Esophagus squamous epithelium (tissue), 4 donors: ENCODE results near the gene SGO1.

Experiments used
- POLR2A ChIP-seq, 4 donors: fragments of 450-650 bp; IDR thresholded peaks; one replicate each; pipeline ENCODE4 v1.6.1; 2017; ENCODE audit warnings: antibody characterized with exemption in 4 of 4, mild to moderate bottlenecking in 4 of 4, moderate library complexity in 3 of 4
- TF ChIP-seq, protein P1 (sequence below), 6 experiments: fragments of 450-650 bp in 4 of 6; fragments of 200-600 bp in 2 of 6; sonication (generic) in 2 of 6; IDR thresholded peaks; one replicate each; pipeline ENCODE4 v1.5.1; 2016 to 2019; ENCODE audit warnings: antibody characterized with exemption in 6 of 6, mild to moderate bottlenecking in 4 of 6, moderate library complexity in 4 of 6

DNA sequence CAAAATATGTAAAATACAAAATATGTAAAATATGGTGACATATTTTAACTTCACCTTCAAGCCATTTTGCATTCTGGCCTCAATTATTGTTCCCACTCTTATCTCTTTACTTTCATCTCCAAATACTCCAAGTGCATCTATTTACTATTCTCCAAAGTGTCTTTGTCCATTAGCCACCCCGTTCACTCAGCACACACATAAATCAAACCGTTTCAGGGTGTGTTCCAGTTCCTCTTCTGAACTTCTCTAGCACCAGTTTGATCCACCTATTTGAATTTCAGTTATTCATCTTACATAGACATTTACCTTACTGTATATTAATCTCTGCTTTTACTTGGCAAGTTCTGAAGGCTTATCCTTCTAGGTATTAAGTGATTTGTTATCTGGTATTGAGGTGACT lies 45.1 kb downstream of the SGO1 start:
- TF ChIP-seq POLR2A (IDR thresholded peaks at IDR 0.05), result no peak
- TF ChIP-seq, protein P1, sequence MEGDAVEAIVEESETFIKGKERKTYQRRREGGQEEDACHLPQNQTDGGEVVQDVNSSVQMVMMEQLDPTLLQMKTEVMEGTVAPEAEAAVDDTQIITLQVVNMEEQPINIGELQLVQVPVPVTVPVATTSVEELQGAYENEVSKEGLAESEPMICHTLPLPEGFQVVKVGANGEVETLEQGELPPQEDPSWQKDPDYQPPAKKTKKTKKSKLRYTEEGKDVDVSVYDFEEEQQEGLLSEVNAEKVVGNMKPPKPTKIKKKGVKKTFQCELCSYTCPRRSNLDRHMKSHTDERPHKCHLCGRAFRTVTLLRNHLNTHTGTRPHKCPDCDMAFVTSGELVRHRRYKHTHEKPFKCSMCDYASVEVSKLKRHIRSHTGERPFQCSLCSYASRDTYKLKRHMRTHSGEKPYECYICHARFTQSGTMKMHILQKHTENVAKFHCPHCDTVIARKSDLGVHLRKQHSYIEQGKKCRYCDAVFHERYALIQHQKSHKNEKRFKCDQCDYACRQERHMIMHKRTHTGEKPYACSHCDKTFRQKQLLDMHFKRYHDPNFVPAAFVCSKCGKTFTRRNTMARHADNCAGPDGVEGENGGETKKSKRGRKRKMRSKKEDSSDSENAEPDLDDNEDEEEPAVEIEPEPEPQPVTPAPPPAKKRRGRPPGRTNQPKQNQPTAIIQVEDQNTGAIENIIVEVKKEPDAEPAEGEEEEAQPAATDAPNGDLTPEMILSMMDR (IDR thresholded peaks at IDR 0.05), result no peak
